Liver (tissue), 3 donors: Measurements from ENCODE around the gene L2HGDH.

Experiments used
- CTCF ChIP-seq: fragments of 150-350 bp; IDR thresholded peaks from 2 replicates; pipeline ENCODE4 v1.5.1; 2017; ENCODE audit warnings: improper control_type of control experiment, low read depth, low read length; ENCODE audit not compliant: missing input control
- FOXA1 ChIP-seq: IDR thresholded peaks from 2 replicates; pipeline ENCODE4 v1.6.1; 2016; ENCODE audit warnings: antibody characterized with exemption
- JUND ChIP-seq, 2 donors: IDR thresholded peaks; 2 replicates each; pipeline ENCODE4 v1.6.1; 2016; ENCODE audit warnings: antibody characterized with exemption in 2 of 2
- REST ChIP-seq: IDR thresholded peaks from 2 replicates; pipeline ENCODE4 v1.6.1; 2016; ENCODE audit warnings: antibody characterized with exemption, mild to moderate bottlenecking
- TAF1 ChIP-seq: conservative IDR thresholded peaks from 2 replicates; pipeline ENCODE4 v1.6.1; 2016; ENCODE audit warnings: antibody characterized with exemption, mild to moderate bottlenecking
- YY1 ChIP-seq: IDR thresholded peaks from 2 replicates; pipeline ENCODE4 v1.6.1; 2016; ENCODE audit warnings: antibody characterized with exemption, mild to moderate bottlenecking
- donor health status: healthy.
- donor health status: healthy.

GRCh38 chr14:50340963-50341362, 28.9 kb upstream of the L2HGDH start:
- TF ChIP-seq CTCF: no peak
- TF ChIP-seq FOXA1: no peak
- no peak for TF ChIP-seq TAF1
- TF ChIP-seq YY1: no peak
- no peak for TF ChIP-seq JUND (IDR thresholded peaks at IDR 0.05)
- no peak for TF ChIP-seq REST
